ENCODE data around the gene SCYGR3. TPM values are rescaled to one million over a fixed set of nuclear protein-coding genes. Genes with fewer than 3 reads are reported as not detected.
A peak's percentile ranks its signal among the peaks of the same experiment; 100 is the strongest.

SCYGR3 gene
- polyA plus RNA-seq, 1 donor from 2014 or later: not detected

- H3K4me3 Mint-ChIP-seq: no peak overlapping the region
- H3K9me3 Mint-ChIP-seq: no peaks in the 10 kb centered on the region
- H3K36me3 Mint-ChIP-seq: no peaks in the 10 kb centered on the region
- no peak overlapping the region for H3K27ac Mint-ChIP-seq
- H3K27me3 Mint-ChIP-seq: peaks cover 7% of the 10 kb centered on the region
- no peaks in the 10 kb centered on the region for H3K4me1 Mint-ChIP-seq
Measured at GRCh38 chr2:227625420-227625819, 10.8 kb upstream of the SCYGR3 start.

- Mint-ChIP-seq H3K4me3 (no peak overlapping the region), H3K27me3 (peaks cover 1% of the 10 kb centered on the region)
Measured at GRCh38 chr2:227623226-227623625, 8.6 kb upstream of the SCYGR3 start.

GRCh38 chr2:227617316-227618230 is 2.9 kb upstream of the SCYGR3 start, which contains the start of gene SCYGR4:
Gene SCYGR4 (plus strand): TSS chr2:227617498. CDS start chr2:227617498, 0 bp downstream.
- Mint-ChIP-seq H3K4me3 (no peak within 1 kb of the TSS), H3K27me3 (peaks cover 13% of the 10 kb centered on the region), H3K9me3 (no peaks in the 10 kb centered on the region), H3K4me1 (peaks cover 0 to 5% (median 2%) of the 10 kb centered on the region in 3 donors), H3K36me3 (no peaks in the 10 kb centered on the region), H3K27ac (no peak within 1 kb of the TSS)

More at GRCh38 chr2:227623226-227623625, 8.6 kb upstream of the SCYGR3 start:
- Mint-ChIP-seq H3K27ac (no peak overlapping the region), H3K36me3 (no peaks in the 10 kb centered on the region), H3K4me1 (peaks cover 0 to 2% (median 1%) of the 10 kb centered on the region in 3 donors), H3K9me3 (no peaks in the 10 kb centered on the region)

GRCh38 chr2:227616631-227617030 is 2.0 kb upstream of the SCYGR3 start:
- H3K36me3 Mint-ChIP-seq: no peaks in the 10 kb centered on the region
- H3K4me1 Mint-ChIP-seq: peaks cover 0 to 5% (median 2%) of the 10 kb centered on the region in 3 donors
- H3K27ac Mint-ChIP-seq: no peak overlapping the region
- H3K4me3 Mint-ChIP-seq: no peak overlapping the region
- H3K27me3 Mint-ChIP-seq: peaks cover 15% of the 10 kb centered on the region
- no peaks in the 10 kb centered on the region for H3K9me3 Mint-ChIP-seq

GRCh38 chr2:227615906-227616305 is 1.3 kb upstream of the SCYGR3 start:
- H3K4me3 Mint-ChIP-seq: no peak overlapping the region
- peaks cover 0 to 5% (median 2%) of the 10 kb centered on the region in 3 donors for H3K4me1 Mint-ChIP-seq
- no peak overlapping the region for H3K27ac Mint-ChIP-seq
- H3K9me3 Mint-ChIP-seq: no peaks in the 10 kb centered on the region
- H3K27me3 Mint-ChIP-seq: peaks cover 14% of the 10 kb centered on the region
- no peaks in the 10 kb centered on the region for H3K36me3 Mint-ChIP-seq

GRCh38 chr2:227615181-227615580 is 541 bp upstream of the SCYGR3 start:
- H3K4me1 Mint-ChIP-seq: peaks cover 2 to 7% (median 4%) of the 10 kb centered on the region in 3 donors
- no peak overlapping the region for H3K27ac Mint-ChIP-seq
- H3K27me3 Mint-ChIP-seq: peaks cover 16% of the 10 kb centered on the region
- H3K36me3 Mint-ChIP-seq: no peaks in the 10 kb centered on the region
- no peak overlapping the region for H3K4me3 Mint-ChIP-seq
- H3K9me3 Mint-ChIP-seq: no peaks in the 10 kb centered on the region

- H3K4me3 Mint-ChIP-seq: no peak overlapping the region
- H3K4me1 Mint-ChIP-seq: peaks cover 0 to 8% (median 7%) of the 10 kb centered on the region in 3 donors
- no peak overlapping the region for H3K27ac Mint-ChIP-seq
- peaks cover 18% of the 10 kb centered on the region for H3K27me3 Mint-ChIP-seq
- no peaks in the 10 kb centered on the region for H3K36me3 Mint-ChIP-seq
- no peaks in the 10 kb centered on the region for H3K9me3 Mint-ChIP-seq
Measured at GRCh38 chr2:227614246-227614645, 394 bp downstream of the SCYGR3 start.

GRCh38 chr2:227613272-227613660 is 1.4 kb downstream of the SCYGR3 start:
- Mint-ChIP-seq H3K9me3 (no peaks in the 10 kb centered on the region), H3K36me3 (no peaks in the 10 kb centered on the region), H3K4me1 (peaks cover 5 to 15% (median 13%) of the 10 kb centered on the region in 3 donors), H3K27ac (no peak overlapping the region), H3K4me3 (no peak overlapping the region), H3K27me3 (peaks cover 18% of the 10 kb centered on the region)

GRCh38 chr2:227612546-227613271 is 1.9 kb downstream of the SCYGR3 start:
- Mint-ChIP-seq H3K4me1 (peaks cover 7 to 17% (median 16%) of the 10 kb centered on the region in 3 donors), H3K27me3 (peaks cover 18% of the 10 kb centered on the region), H3K4me3 (no peak overlapping the region), H3K27ac (no peak overlapping the region), H3K36me3 (no peaks in the 10 kb centered on the region), H3K9me3 (no peaks in the 10 kb centered on the region)

- peaks cover 12% of the 10 kb centered on the region for H3K27me3 Mint-ChIP-seq
- H3K9me3 Mint-ChIP-seq: no peaks in the 10 kb centered on the region
- H3K27ac Mint-ChIP-seq: no peak overlapping the region
- no peaks in the 10 kb centered on the region for H3K36me3 Mint-ChIP-seq
- peaks cover 7 to 17% (median 16%) of the 10 kb centered on the region in 3 donors for H3K4me1 Mint-ChIP-seq
- H3K4me3 Mint-ChIP-seq: peak overlapping the region in 1 of 4 donors; percentile 46
Measured at GRCh38 chr2:227610123-227610522, 4.5 kb downstream of the SCYGR3 start.

GRCh38 chr2:227608561-227609338 is 5.9 kb downstream of the SCYGR3 start:
- Mint-ChIP-seq H3K27me3 (peaks cover 9% of the 10 kb centered on the region), H3K9me3 (no peaks in the 10 kb centered on the region), H3K36me3 (no peaks in the 10 kb centered on the region), H3K27ac (peak overlapping the region in 2 of 3 donors; percentile 40 to 87), H3K4me3 (peak overlapping the region in 2 of 4 donors; percentile 63 to 68), H3K4me1 (peaks cover 7 to 17% (median 16%) of the 10 kb centered on the region in 3 donors)

- Mint-ChIP-seq H3K4me1 (peaks cover 7 to 16% (median 14%) of the 10 kb centered on the region in 3 donors), H3K27ac (peak overlapping the region in 1 of 3 donors; percentile 53), H3K36me3 (no peaks in the 10 kb centered on the region), H3K9me3 (no peaks in the 10 kb centered on the region), H3K4me3 (no peak overlapping the region), H3K27me3 (peaks cover 8% of the 10 kb centered on the region)
Measured at GRCh38 chr2:227607941-227608340, 6.7 kb downstream of the SCYGR3 start.

- Mint-ChIP-seq H3K9me3 (no peaks in the 10 kb centered on the region), H3K36me3 (no peaks in the 10 kb centered on the region), H3K4me1 (peaks cover 7 to 16% (median 14%) of the 10 kb centered on the region in 3 donors), H3K27ac (no peak overlapping the region), H3K27me3 (peaks cover 4% of the 10 kb centered on the region), H3K4me3 (no peak overlapping the region)
Measured at GRCh38 chr2:227606476-227606875, 8.2 kb downstream of the SCYGR3 start.

GRCh38 chr2:227602358-227602757 is 12.3 kb downstream of the SCYGR3 start:
- Mint-ChIP-seq H3K36me3 (no peaks in the 10 kb centered on the region), H3K27ac (no peak overlapping the region), H3K4me1 (no peaks in the 10 kb centered on the region), H3K27me3 (peaks cover 4% of the 10 kb centered on the region), H3K9me3 (no peaks in the 10 kb centered on the region), H3K4me3 (no peak overlapping the region)
